GM19324 (cell line): ENCODE measurements around the gene OMP.

Source experiments
- ATAC-seq: cut with Tn5 transposase; IDR thresholded peaks from one replicate; pipeline ENCODE4 v1.9.1; 2021; ENCODE audit warnings: mild to moderate bottlenecking, moderate library complexity; ENCODE audit not compliant: unreplicated experiment, low FRiP score

The OMP gene

DNA sequence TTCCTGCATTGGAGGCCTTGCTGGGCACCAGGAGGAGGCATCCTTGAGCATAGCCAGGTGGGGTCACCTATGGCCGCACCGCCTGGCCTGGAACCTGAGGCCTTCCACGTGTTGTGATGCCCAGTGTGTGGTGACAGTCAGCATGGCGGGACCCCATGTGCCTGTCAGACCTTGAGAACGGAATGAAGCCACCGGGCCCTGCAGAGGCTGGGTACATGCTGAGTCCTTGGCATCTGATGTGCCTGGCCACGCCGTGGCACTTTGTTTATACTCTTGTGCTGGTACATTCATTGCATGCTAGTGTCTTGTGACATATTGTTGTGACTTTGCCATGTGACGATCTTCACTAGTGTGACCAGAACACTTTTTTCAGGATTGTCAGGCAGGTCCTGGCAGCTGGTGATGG lies 16.9 kb downstream of the OMP start:
- ATAC-seq = no peak

DNA sequence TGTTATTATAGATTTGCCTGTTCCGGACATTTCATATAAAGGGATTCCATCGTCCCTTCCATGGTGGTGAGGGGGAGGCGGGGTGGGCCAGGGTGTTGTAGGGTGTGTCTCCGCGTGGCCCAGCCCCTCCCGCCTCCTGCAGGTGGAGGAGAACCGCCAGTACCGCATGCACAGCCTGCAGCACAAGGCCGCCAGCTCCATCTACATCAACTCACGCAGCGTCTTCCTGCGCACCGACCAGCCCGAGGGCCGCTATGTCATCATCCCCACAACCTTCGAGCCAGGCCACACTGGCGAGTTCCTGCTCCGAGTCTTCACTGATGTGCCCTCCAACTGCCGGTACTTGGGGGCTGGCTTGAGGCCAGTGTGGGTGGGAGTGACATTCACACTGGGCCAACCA lies 17.9 kb downstream of the OMP start:
- no peak for ATAC-seq

DNA sequence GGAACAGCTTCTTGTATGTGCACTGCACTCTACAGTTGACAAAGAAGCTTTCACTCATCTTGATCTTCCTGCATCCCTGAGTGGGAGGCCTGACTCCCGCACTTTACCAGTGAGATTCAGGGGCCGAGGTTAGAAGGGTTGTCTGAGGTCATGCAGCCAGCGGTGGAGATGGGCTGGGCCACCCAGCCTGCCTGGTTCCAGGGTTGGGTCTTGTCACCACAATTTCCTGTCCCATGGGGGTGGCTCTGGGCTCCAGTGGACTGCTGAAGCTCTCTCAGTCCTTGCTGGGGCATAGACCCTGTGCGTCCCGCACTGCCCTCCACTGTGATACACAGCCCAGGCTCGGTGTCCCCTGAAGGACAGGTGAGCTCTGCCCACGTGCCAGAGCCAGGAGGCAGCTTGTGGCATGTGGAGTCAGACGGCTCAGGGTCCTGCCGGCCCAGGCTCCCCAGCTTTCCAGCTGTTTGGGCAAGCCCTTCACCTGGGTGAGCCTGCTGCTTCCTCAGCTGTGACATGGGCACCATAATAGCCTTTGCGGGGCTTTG lies 18.5 kb downstream of the OMP start:
- no peak for ATAC-seq

DNA sequence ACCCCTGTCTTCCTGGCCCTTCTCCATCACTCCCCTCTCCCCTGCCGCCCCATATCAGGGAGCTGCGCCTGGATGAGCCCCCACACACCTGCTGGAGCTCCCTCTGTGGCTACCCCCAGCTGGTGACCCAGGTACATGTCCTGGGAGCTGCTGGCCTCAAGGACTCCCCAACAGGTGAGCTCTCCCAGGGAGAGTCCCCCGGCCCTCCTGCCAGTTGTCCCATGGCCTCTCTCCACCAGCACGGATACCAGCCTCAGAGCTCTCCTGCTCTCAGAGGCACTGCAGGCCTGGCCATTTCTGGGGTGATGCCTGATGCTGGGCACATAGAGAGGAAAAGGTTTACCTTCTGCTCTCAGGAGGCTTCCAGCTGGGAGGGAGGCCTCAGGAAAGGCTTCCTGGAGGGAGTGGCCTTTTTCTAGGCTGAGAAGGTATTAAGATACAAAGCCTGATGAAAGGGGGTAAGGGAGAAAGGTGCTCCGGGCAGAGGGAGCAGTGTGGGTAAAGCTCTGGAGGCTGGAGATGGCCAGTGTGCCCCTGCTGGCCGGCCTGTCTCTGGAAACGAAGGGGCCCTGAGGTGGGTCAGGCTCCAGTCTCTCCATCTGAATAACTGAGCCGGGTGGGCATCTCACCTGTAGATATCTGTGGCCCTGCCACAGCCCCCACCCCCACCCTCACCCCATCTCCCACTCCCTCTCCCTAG lies 19.4 kb downstream of the OMP start:
- no peak for ATAC-seq

DNA sequence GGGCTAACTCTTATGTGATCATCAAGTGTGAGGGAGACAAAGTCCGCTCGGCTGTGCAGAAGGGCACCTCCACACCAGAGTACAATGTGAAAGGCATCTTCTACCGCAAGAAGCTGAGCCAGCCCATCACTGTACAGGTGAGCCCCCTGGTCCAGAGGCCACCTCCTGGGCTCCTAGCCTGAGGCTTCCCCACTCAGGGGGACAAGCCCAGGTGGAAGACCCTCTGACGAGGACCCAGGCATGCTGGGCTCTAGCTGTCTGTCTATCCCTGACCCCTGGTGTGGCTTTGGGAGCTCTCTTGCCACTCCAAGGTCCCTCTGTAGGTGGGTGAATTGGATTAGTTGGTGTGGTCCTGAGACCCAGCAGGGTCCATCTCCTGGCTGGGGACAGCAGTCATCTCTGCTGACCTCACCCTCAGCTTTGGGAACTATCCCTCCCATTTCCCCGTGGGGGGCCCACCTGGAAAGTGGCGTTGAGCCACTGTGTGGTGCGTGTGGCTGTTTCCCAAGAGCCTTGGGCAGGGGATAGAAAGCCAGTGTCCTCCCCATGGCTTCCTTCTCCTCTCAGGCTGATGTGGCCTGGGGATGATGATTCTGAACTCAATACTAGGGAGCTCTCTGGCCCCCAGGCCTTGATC lies 20.1 kb downstream of the OMP start:
- no peak for ATAC-seq

DNA sequence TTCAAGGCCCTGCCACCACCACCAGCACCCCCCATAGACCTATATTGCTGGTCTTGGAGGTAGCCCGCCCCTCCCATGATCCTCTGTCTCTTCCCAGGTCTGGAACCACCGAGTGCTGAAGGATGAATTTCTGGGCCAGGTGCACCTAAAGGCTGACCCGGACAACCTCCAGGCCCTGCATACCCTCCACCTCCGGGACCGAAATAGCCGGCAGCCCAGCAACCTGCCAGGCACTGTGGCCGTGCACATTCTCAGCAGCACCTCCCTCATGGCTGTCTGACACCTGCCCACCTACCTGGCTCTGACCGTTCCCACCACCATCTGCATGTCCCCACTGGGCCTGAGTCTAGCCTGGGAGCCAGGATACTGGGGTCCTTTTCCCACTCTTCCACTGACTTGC lies 21.0 kb downstream of the OMP start:
- no peak for ATAC-seq

DNA sequence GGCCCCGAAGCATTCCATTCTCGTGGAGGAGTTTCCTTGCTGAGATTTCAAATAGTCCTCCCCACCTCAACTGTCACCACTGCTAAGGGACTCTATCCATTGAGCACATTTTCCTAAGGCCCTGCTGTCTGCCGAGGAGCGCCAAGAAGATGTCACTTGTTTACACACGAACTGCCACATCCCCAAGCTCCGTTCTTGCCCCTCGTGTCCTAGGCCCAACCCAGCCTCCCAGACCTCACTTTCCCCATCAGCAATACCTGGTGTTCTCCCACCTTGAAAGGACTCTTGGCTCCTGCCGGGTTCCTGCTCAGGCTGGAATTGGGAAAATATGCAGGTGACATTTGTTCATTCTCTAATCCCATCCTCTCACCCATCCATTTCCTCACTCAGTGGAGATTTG lies 21.4 kb downstream of the OMP start:
- ATAC-seq = no peak

DNA sequence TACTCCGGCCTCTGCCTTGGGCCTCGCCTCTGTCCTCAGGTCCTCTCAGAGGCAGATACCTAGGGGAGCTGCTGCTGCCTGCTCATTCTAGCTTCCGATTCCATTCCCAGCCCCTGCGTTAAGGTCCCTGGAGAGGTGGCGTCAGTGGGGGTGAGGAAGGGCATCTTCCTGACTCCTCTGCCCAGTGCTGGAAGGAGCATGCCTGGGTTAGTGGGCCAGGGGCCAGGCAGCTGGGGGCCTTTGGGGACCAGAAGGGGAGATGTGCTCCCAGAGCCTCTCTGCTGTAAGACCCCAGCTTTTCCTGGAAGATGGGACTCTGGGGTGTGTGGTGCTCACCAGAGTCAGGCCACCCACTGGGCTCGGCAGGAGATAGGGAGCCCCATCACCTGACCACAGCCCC lies 21.8 kb downstream of the OMP start:
- no peak for ATAC-seq

DNA sequence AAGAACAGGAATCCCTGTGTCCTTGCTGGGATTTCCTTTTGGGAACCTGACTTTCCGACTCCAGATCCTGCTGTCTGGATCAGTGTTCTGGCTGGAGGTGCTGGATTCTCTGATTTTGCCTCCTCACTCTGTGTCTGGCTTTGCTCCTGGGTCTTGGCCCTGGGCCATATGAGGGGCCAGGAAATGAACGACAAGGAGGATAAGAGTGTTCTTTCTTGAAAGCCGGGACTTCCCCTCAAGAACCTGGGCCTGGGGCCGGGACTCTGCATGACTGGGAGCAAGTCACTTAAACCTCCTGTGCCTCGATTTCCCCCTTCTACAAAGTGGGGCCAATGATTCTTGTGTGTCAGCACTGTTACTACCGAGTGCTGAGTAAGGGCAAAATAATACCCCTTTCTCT lies 22.6 kb downstream of the OMP start:
- no peak for ATAC-seq

DNA sequence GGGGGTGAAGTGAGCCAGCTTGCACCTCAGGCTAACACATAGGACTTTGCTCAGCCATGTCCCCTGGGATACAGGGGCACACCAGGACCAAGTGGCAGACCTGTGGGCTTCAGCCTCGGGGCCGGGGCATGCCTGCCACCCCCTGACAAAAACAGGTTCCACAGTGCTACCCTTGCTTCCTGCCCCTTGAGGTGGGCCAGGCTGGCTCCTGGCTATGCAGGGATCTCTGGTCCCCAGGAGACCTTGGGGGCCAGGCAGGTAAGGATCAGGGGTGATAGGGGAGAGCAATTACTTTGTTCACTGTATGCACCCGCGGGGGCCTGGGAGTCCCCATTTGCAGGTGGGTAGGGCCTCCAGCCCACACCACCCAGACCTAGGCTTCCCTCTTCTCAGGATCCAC lies 23.1 kb downstream of the OMP start:
- no peak for ATAC-seq

DNA sequence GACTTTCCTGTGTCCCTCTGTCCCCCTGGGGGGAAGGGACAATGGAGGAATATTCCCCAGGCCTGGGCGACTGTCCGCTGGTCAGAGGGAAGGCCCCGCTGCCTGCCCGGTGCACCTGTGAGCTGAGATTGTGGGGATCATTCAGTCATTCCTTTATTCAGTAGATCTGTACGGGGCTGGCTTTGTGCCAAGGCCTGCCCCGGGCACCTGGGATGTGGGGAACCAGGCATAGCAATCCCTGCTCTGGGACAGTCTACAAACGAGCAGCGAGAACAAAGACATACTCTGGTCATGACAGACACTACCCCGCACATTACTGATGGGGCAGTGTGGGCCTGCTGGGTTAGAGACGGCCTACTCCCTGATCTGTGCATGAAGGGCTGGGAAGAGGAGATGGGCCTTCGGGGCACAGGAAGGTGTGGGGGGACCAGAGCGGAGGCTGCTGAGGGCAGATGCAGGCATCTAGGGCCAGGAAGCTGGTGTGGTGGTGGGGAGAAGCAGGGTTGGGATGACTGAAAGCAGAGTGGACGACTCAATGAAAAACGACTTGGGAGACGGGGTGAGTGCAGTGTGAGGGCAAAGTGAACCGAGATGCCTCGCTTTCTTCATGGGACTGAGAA lies 23.6 kb downstream of the OMP start:
- ATAC-seq = no peak

DNA sequence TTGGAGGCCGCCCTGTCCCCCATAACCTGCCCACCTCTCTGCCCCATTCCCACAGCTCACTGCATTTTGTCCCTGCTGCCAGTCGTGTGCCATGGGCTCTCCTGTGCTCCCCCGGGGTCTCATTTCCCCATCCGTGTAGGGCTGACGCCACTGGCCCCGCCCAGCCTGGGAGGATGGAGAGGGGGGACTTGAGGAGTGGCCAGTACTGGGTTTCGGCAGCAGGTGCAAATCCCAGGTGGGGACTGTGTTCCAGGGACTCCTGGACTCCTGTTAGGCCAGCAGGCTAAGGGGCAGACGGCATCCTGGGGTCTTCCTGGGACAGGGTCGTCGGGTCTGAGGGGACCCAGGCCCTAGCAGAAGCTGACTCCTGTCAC lies 24.2 kb downstream of the OMP start:
- ATAC-seq = no peak

DNA sequence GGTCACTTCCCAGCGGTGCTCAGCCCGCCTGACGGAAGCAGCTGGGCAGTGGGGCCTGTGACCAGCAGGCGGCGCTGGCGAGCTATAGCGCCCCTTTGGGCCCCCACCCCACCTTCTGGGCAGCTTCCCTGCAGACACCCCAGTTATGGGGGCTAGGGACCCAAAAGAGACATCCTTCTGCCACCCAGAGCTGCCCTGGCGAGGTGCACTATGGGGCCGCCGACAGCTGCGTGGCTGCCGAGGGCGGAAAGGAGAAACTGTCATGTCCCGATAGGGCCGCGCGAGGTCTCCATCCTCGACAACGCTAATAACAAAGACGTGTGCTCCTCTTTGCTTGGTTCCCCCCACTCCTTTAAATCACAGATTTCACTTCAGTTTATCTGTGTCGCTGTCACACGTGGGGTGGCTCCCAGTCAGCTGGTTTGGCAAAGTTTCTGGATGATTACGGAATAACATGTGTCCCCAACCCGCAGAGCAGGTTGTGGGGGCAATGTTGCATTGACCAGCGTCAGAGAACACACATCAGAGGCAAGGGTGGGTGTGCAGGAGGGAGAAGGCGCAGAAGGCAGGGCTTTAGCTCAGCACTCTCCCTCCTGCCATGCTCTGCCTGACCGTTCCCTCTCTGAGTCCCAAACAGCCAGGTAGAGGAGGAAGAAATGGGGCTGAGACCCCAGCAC lies 24.7 kb downstream of the OMP start:
- no peak for ATAC-seq

DNA sequence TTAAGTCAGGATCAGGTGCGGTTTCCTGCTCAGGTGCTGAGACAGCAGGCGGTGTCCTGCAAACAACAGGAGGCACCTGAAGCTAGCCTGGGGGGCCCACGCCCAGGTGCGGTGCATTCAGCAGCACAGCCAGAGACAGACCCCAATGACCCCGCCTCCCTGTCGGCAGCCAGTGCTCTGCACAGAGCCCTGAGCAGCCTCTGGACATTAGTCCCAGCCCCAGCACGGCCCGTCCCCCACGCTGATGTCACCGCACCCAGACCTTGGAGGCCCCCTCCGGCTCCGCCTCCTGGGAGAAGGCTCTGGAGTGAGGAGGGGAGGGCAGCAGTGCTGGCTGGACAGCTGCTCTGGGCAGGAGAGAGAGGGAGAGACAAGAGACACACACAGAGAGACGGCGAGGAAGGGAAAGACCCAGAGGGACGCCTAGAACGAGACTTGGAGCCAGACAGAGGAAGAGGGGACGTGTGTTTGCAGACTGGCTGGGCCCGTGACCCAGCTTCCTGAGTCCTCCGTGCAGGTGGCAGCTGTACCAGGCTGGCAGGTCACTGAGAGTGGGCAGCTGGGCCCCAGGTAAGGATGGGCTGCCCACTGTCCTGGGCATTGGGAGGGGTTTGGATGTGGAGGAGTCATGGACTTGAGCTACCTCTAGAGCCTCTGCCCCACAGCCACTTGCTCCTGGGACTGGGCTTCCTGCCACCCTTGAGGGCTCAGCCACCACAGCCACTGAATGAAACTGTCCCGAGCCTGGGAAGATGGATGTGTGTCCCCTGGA lies 25.5 kb downstream of the OMP start, which contains the start of gene MYO7A:
Gene MYO7A (plus strand): TSS at position 327 of the 772 bp plus-strand sequence. CDS start 2,389 bp downstream, outside the sequence.
- ATAC-seq = no peak

DNA sequence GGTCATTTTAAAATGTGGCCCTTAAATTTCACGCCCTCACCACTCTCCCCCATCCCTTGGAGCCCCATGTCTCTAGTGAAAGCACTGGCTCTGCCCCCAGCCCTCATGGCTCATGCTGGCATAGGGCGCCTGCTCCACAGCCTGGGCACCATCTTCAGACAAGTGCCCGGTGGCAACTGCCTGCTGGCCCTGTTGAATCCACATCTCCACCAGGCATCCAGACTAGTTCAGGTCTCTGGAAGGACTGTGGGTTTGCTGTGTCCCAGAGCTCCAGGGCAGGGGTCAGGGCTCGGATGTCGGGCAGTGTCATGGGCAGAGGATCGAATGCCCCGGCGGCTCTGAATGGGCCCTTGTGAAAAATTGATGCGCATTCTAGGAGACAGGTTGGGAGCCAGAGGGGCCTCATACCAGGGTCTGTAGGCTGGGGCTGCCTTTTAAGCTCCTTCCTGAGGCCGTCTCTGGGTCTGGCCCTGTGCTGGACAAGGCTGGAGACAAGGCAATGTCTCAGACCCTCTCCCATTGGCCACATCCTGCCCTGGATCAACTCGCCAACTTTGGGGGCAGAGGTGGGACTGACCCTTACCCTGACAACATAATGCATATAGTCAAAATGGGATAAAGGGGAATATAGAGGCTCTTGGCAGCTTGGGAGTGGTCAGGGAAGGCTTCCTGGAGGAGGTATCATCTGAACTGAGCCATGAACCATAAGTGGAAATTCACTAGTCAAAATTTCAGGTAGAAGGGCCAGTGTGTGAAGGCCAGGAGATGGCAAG lies 26.6 kb downstream of the OMP start:
- ATAC-seq = no peak

DNA sequence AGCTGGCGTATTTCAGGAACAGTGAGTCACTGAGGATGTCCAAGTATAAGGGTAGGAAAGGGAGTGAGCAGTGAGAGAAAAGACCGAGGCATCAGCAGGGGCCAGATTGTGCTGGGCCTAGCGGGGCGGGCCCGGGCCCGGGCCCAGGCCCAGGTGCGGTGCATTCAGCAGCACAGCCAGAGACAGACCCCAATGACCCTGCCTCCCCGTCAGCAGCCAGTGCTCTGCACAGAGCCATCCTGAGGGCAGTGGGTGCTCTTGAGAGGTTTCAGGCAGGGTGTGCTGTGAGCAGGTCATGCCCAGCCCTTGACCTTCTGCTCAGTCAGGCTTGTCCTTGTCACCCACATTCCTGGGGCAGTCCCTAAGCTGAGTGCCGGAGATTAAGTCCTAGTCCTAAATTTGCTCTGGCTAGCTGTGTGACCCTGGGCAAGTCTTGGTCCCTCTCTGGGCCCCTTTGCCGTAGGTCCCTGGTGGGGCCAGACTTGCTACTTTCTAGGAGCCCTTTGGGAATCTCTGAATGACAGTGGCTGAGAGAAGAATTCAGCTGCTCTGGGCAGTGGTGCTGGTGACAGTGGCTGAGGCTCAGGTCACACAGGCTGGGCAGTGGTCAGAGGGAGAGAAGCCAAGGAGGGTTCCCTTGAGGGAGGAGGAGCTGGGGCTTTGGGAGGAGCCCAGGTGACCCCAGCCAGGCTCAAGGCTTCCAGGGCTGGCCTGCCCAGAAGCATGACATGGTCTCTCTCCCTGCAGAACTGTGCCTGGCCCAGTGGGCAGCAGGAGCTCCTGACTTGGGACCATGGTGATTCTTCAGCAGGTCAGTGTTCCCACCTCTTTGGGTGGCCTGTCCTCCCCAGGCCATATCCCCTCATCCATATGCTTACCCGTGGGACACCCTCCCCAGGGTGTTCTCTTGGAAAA lies 27.5 kb downstream of the OMP start:
- no peak for ATAC-seq

DNA sequence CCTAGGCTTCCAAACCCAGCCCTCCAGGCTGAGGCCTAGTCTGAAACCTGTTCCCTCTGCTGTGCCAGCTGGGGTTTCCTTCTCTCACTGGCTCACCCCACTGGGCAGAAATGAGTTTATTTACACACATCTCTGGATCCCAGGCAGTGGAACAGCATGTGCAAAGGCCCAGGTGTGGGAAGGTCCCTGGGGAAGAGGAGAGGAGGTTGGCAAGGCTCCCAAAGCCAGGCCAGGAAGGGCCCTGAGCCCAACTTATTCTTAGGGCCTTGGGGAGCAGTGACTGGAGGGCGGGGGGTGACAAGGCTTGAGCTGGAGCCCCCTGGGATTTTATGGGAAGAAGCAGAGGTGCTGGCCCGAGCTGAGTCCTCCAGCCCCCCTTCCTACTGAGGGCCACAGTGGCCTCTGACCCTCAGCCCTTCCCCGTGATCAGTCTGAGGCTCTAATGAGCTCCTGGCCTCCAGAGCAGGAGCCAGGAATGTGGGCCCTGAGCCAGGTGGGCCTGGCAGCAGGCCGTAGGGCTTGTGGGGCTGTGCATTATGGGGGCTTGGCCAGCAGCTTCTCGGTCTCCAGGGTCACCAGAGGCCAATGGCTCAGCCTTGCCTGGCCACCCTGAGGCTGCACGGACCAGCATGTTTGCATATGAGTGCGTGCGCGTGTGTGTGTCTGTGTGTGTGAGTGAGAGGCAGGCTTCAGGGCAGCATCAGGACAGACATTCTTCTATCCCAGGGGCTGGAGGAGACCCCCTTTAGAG lies 28.3 kb downstream of the OMP start:
- ATAC-seq = no peak

DNA sequence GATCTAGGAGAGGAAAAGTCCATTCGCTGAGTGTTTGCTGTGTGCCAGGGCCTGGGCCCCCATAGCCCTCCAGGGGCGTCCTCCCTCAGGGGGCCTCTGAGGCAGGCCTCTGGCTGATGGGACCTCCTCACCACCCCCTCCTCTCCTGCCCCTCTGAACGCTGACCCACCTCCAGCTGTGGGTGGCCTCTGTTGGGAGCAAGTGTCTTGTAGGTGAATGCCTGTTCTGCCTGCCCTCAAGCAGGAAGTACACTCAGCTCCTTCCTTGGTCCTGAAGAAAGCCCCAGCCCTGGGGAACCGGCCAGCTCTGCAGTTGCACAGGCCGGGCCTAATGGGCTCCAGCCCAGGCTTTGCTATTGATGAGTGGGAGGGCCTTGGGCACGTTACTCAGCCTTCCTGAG lies 28.9 kb downstream of the OMP start:
- no peak for ATAC-seq
